H1 (cell line): ENCODE data around the gene ICA1. TPM values are rescaled to one million over a fixed set of nuclear protein-coding genes. Genes with fewer than 3 reads are reported as not detected.

Experiments used
- CTCF ChIA-PET: fragments of 300-600 bp; sonication (Branson Sonifier 250); formaldehyde crosslinking; loops from one replicate; lab custom pipeline; 2021; ENCODE audit not compliant: partially characterized antibody; lab: Charles Lee
- POLR2A ChIA-PET: fragments of 300-600 bp; sonication (Branson Sonifier 250); formaldehyde crosslinking; loops from one replicate; lab custom pipeline; 2021; ENCODE audit warnings: inconsistent platforms; ENCODE audit not compliant: partially characterized antibody; lab: Charles Lee
- DNase-seq, 2 experiments: peaks; one replicate each; pipeline versions ENCODE4 v3.0.0 to v3.0.0-alpha.2; 2010 to 2022; ENCODE audit warnings: low spot score in 2 of 2, low read depth in 1 of 2, mixed read lengths in 1 of 2
- FAIRE-seq: peaks from 2 replicates; lab custom pipeline; 2011; peaks lifted over from hg19 to GRCh38; lab: Jason Lieb, UNC
- H2AFZ ChIP-seq: 2 replicates; pipeline ENCODE4 v1.8.1; 2012; ENCODE audit warnings: low read length, inconsistent platforms
- H2AK5ac ChIP-seq: 2 replicates; pipeline ENCODE4 v1.6.1; 2013; ENCODE audit warnings: low read depth, low read length
- H2BK120ac ChIP-seq: replicated peaks from 2 replicates; pipeline ENCODE3; 2013; ENCODE audit warnings: low read depth, low read length, inconsistent platforms
- H2BK12ac ChIP-seq: 2 replicates; pipeline ENCODE4 v1.6.1; 2013; ENCODE audit warnings: low read depth, low read length
- H2BK15ac ChIP-seq: 2 replicates; pipeline ENCODE4 v1.6.1; 2013; ENCODE audit warnings: low read length
- H2BK20ac ChIP-seq: 2 replicates; pipeline ENCODE4 v1.6.1; 2013; ENCODE audit warnings: low read length
- H2BK5ac ChIP-seq: 2 replicates; pipeline ENCODE4 v1.6.1; 2013; ENCODE audit warnings: low read depth, low read length
- H3K14ac ChIP-seq: 2 replicates; pipeline ENCODE4 v1.6.1; 2013; ENCODE audit warnings: inconsistent platforms; ENCODE audit not compliant: insufficient read length
- H3K18ac ChIP-seq: 2 replicates; pipeline ENCODE4 v1.6.1; 2013; ENCODE audit warnings: low read length; ENCODE audit errors: extremely low read depth
- H3K23ac ChIP-seq: 2 replicates; pipeline ENCODE4 v1.6.1; 2013; ENCODE audit warnings: inconsistent platforms; ENCODE audit not compliant: insufficient read length
- H3K23me2 ChIP-seq: 2 replicates; pipeline ENCODE4 v1.6.1; 2013; ENCODE audit warnings: low read depth, low read length
- H3K27ac ChIP-seq: 2 replicates; pipeline ENCODE4 v1.6.1; 2011; ENCODE audit warnings: low read depth, low read length, inconsistent platforms
- H3K27me3 ChIP-seq, 4 experiments: replicated peaks in 1 of 4; 1 replicate in 1 of 4; 2 replicates in 3 of 4; pipeline versions ENCODE4 v1.6.1 to v1.8.1; 2011 to 2013; ENCODE audit warnings: low read length in 3 of 4, mild to moderate bottlenecking in 3 of 4, inconsistent platforms in 2 of 4, mixed read lengths in 2 of 4, moderate library complexity in 1 of 4; ENCODE audit not compliant: control insufficient read depth in 3 of 4, insufficient read depth in 3 of 4; ENCODE audit errors: extremely low read depth in 1 of 4
- H3K36me3 ChIP-seq, 4 experiments: 2 replicates each; pipeline versions ENCODE4 v1.6.1 to v1.8.1; 2011 to 2013; ENCODE audit warnings: mild to moderate bottlenecking in 4 of 4, low read length in 3 of 4, moderate library complexity in 2 of 4, control low read depth in 1 of 4, inconsistent platforms in 1 of 4; ENCODE audit not compliant: insufficient read depth in 4 of 4, control insufficient read depth in 2 of 4
- H3K4ac ChIP-seq: replicated peaks from 2 replicates; pipeline ENCODE3; 2013; ENCODE audit warnings: low read length, low read depth, mixed read lengths, inconsistent platforms; ENCODE audit not compliant: insufficient read length
- H3K4me1 ChIP-seq, 4 experiments: replicated peaks in 1 of 4; 1 replicate in 1 of 4; 2 replicates in 3 of 4; pipeline versions ENCODE4 v1.6.1 to v1.8.1; 2011 to 2013; ENCODE audit warnings: low read length in 3 of 4, inconsistent platforms in 2 of 4, mixed read lengths in 1 of 4; ENCODE audit not compliant: insufficient read depth in 4 of 4, control insufficient read depth in 3 of 4
- H3K4me2 ChIP-seq, 2 experiments: 2 replicates each; pipeline versions ENCODE4 v1.6.1 to v1.8.1; 2011 to 2013; ENCODE audit warnings: low read depth in 2 of 2, low read length in 2 of 2, control low read depth in 1 of 2, inconsistent platforms in 1 of 2, mild to moderate bottlenecking in 1 of 2; ENCODE audit not compliant: insufficient read depth in 1 of 2
- H3K4me3 ChIP-seq, 4 experiments: fragments of 200-600, 300-600 bp in 1 of 4; sonication (generic), shearing (Covaris generic), sonication (Bioruptor Twin) in 1 of 4; 2 replicates each; pipeline versions ENCODE4 v1.5.1 to v1.8.1; 2011 to 2016; ENCODE audit warnings: low read length in 4 of 4, low read depth in 3 of 4, control low read depth in 2 of 4, inconsistent platforms in 2 of 4, mild to moderate bottlenecking in 2 of 4, mixed read lengths in 1 of 4, moderate library complexity in 1 of 4; ENCODE audit not compliant: insufficient read depth in 2 of 4; ENCODE audit errors: extremely low read depth in 1 of 4
- H3K56ac ChIP-seq: replicated peaks from 2 replicates; pipeline ENCODE3; 2013; ENCODE audit warnings: low read depth, mild to moderate bottlenecking, mixed read lengths, low read length, inconsistent platforms; ENCODE audit not compliant: insufficient read length
- H3K79me1 ChIP-seq: 2 replicates; pipeline ENCODE4 v1.6.1; 2013; ENCODE audit warnings: low read depth, low read length, control low read depth
- H3K79me2 ChIP-seq, 2 experiments: 2 replicates each; pipeline versions ENCODE4 v1.6.1 to v1.8.1; 2012 to 2013; ENCODE audit warnings: low read length in 2 of 2, mild to moderate bottlenecking in 2 of 2, inconsistent platforms in 1 of 2; ENCODE audit not compliant: insufficient read depth in 2 of 2, control insufficient read depth in 1 of 2
- H3K9ac ChIP-seq, 4 experiments: replicated peaks in 1 of 4; 1 replicate in 1 of 4; 2 replicates in 3 of 4; pipeline versions ENCODE4 v1.6.1 to v1.8.1; 2011 to 2013; ENCODE audit warnings: low read depth in 3 of 4, low read length in 3 of 4, control low read depth in 2 of 4, mild to moderate bottlenecking in 2 of 4, moderate library complexity in 2 of 4, inconsistent platforms in 1 of 4; ENCODE audit errors: extremely low read depth in 1 of 4
- H3K9me3 ChIP-seq, 2 experiments: 2 replicates each; pipeline versions ENCODE4 v1.6.1 to v1.8.1; 2012 to 2013; ENCODE audit warnings: mild to moderate bottlenecking in 2 of 2, moderate library complexity in 2 of 2, control low read depth in 1 of 2, inconsistent platforms in 1 of 2, low read depth in 1 of 2, low read length in 1 of 2, mixed read lengths in 1 of 2; ENCODE audit not compliant: insufficient read depth in 2 of 2
- H4K20me1 ChIP-seq, 2 experiments: replicated peaks in 1 of 2; 2 replicates each; pipeline versions ENCODE3 to v1.8.1; 2011 to 2013; ENCODE audit warnings: inconsistent platforms in 2 of 2, low read length in 2 of 2, mild to moderate bottlenecking in 1 of 2; ENCODE audit not compliant: insufficient read depth in 2 of 2, control insufficient read depth in 1 of 2
- H4K5ac ChIP-seq: 2 replicates; pipeline ENCODE4 v1.6.1; 2013; ENCODE audit warnings: low read length, low read depth, mixed read lengths, inconsistent platforms; ENCODE audit not compliant: insufficient read length
- H4K8ac ChIP-seq: 2 replicates; pipeline ENCODE4 v1.8.0; 2013; ENCODE audit warnings: mild to moderate bottlenecking, moderate library complexity, low read length, inconsistent platforms; ENCODE audit not compliant: insufficient read depth; ENCODE audit errors: extremely low read depth
- H4K91ac ChIP-seq: replicated peaks from 2 replicates; pipeline ENCODE3; 2013; ENCODE audit warnings: low read length, mixed read lengths, inconsistent platforms; ENCODE audit not compliant: insufficient read length
- RFX5 ChIP-seq: IDR thresholded peaks from 2 replicates; pipeline ENCODE4 v1.6.1; 2011; ENCODE audit warnings: low read depth, low read length, improper control_type of control experiment, borderline replicate concordance
- WGBS, 2 experiments: shearing (Covaris generic) in 1 of 2; methylation state at CpG; one replicate each; pipeline versions ENCODE4 v1.1.6 to v1.1.7; 2013 to 2015; ENCODE audit warnings: low lambda C conversion rate in 2 of 2, mixed read lengths in 2 of 2, inconsistent platforms in 1 of 2, low coverage in 1 of 2, missing lambda C conversion rate in 1 of 2; ENCODE audit not compliant: insufficient replicate concordance in 2 of 2, insufficient coverage in 1 of 2, insufficient read length in 1 of 2; ENCODE audit errors: extremely low coverage in 1 of 2, missing lambda C conversion rate in 1 of 2; 5-methylcytosine and 5-hydroxymethylcytosine counted together
- polyA plus RNA-seq, 7 experiments: library from polyadenylated mRNA; depleted of rRNA in 3 of 7; stranded (reverse) in 5 of 7; unstranded in 2 of 7; fragments of >200 nt in 5 of 7; fragments of 200-250 nt in 2 of 7; gene quantifications; 1 replicate in 5 of 7; 2 replicates in 1 of 7; 4 replicates in 1 of 7; pipeline versions ENCODE4 v1.2.1 to v1.2.3, GENCODE V29; 2011 to 2013; ENCODE audit warnings: missing spikeins in 2 of 7, mixed read lengths in 2 of 7
- total RNA-seq: library from RNA; stranded (reverse); fragmentation: NEBNext Ultra II Directional; extraction: Animal tissue kit (Norgen Biotek cat#: 25700); gene quantifications from 2 replicates; pipeline ENCODE4 v1.2.1, GENCODE V29; 2021

Gene ICA1
- total and polyA plus RNA-seq, 2 of the 8 experiments (the other 6 are each of a cell fraction or from before 2014, with no cell fraction given): 14.9 to 37.1 TPM

DNA sequence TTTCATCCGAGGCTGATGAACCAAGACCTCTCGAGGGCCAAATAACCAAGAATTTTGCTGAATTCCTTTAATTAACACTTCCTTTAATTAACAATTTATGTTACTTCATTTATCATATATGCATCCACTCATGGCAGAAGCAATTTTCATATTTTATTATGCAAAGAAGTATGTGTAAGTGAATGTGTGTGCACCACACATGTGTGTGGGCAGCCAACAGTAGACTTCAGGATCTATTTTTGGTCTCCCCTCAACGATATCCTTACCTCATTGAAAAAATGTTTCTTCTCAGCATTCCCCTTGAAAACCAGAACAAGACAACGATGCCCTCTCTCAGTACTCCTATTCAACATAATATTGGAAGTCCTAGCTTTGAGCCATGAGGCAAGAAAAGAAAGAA, 96.8 kb downstream of the ICA1 start:
- Histone ChIP-seq H2BK120ac (no peak overlapping the region), H3K23me2 (no peaks in the 10 kb centered on the region), H4K20me1 (no peaks in the 10 kb centered on the region), H3K56ac (no peak overlapping the region), H2BK15ac (no peak overlapping the region), H3K9me3 (no peaks in the 10 kb centered on the region), H3K79me2 (no peaks in the 10 kb centered on the region), H4K5ac (no peak overlapping the region), H2AK5ac (no peak overlapping the region), H3K18ac (no peak overlapping the region), H2AFZ (no peak overlapping the region), H3K36me3 (no peaks in the 10 kb centered on the region), H3K9ac (no peak overlapping the region), H3K27me3 (no peaks in the 10 kb centered on the region), H3K4ac (no peak overlapping the region), H3K4me3 (no peak overlapping the region), H4K8ac (no peak overlapping the region), H2BK20ac (no peak overlapping the region), H2BK12ac (no peak overlapping the region), H3K23ac (no peak overlapping the region), H4K91ac (no peak overlapping the region), H3K4me2 (no peak overlapping the region), H3K27ac (no peak overlapping the region), H2BK5ac (no peak overlapping the region), H3K4me1 (peaks cover 0 to 3% (median 0%) of the 10 kb centered on the region in 4 experiments; a peak in 2 of 7 replicates), H3K14ac (no peak overlapping the region), H3K79me1 (no peaks in the 10 kb centered on the region)
- ChIA-PET POLR2A (no interaction called here), CTCF (no interaction called here)
- WGBS, 2 experiments: 25% methylated on average over 4 of the region's 4 CpGs; no CpG with 5 or more reads in 1 of the 2 experiments
- TF ChIP-seq RFX5: no peak
- FAIRE-seq (no peak), DNase-seq (no peak)
